GM21526 (cell line): ENCODE measurements around the gene DKC1.

Experiments used
- ATAC-seq: cut with Tn5 transposase; IDR thresholded peaks from one replicate; pipeline ENCODE4 v1.9.1; 2021; ENCODE audit warnings: moderate library complexity; ENCODE audit not compliant: unreplicated experiment, low FRiP score

Gene DKC1

DNA sequence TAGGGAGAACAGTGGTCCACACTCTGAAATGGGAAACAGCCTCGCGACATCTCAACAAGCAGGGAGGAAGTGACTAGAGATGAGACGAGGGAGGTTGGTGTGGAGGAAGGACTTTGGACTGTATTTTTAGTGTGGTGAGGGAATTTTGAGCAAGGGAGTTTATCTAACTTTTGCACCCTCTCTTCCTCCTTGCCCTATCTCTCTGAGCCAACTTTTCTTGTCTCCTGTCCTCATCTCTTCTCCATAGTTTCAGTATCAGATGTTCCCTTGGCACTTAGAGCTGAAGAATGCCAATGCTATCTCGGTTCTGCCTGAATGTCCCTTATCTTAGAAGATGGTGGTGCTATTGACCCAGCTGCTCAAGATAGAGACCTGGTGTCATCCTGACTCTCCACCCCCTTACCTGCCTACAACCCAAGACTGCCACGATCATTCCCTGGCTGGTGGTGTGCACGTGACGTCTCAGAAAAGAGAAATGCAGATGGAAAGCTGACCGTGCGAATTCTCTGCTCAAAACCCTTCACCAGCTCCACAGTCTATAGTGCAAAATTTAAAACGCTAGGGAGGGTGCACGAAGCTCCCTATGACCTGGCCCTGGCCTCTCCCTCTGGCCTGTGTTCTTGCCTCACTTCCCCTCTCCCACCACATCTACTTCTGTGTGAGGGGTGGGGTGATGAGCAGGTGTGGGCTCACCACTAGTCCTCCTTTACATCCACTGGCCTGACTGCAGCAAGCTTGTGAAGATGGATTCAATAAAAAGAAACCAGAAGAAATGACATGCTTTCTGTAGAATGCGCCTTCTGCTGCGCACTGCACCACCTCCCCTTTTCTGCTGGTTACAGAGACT lies 21.7 kb downstream of the DKC1 start:
- ATAC-seq = no peak

DNA sequence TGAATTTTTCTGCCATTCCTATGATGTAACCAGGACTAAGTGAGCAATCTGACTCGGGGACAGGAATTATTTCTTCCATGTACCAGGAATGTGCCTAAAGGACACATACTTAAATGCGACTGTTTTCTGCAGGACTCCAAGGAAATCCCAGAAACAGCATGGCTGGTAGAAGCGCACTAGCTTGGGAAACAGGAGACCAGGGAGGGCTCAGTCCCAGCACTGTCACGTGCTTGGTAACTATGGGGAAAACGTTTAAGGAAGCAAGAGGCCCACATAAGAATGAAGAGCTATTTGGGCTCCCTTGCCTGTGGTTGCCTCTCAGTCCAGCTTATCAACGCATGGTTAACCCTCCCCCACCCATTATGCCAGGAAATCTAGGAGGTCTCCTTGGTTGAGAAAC lies 23.1 kb downstream of the DKC1 start:
- ATAC-seq = no peak

DNA sequence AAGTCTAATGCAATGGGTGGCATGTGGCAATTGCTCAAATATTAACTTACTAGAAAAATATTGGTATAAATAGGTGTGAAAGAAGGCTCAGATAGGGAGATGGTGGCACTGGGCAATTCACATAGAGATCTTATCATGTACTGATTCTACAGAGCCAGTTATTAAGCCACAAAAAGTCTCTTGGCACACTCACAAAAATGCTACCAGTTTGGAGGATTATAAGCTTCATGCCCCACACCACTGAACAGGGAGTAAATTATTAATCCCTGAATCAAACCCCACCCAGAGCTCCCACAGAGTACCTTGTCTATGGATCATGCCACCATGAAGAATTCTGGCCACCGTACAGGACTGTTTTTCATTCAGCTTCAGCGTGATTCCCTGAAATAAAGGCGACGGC lies 28.8 kb downstream of the DKC1 start:
- ATAC-seq = no peak

DNA sequence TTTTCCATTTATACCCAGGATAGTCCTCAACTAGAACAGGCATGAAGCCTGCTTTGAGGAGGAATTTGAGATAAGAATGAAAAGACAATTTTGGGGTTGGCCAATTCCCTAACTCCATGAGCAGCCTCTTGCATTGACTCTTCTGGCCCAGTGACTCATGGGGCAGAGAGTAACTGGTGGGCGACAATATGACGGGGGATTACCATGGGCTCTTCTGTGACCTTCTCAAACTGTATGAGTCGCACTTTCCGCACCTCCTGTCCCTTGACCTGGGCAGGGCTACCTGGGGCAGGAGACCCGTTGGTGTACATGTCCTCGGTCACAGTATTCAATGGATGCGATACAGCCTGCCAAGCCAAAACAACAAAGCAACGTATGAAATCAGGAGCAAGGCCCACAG lies 29.3 kb downstream of the DKC1 start:
- ATAC-seq = no peak

DNA sequence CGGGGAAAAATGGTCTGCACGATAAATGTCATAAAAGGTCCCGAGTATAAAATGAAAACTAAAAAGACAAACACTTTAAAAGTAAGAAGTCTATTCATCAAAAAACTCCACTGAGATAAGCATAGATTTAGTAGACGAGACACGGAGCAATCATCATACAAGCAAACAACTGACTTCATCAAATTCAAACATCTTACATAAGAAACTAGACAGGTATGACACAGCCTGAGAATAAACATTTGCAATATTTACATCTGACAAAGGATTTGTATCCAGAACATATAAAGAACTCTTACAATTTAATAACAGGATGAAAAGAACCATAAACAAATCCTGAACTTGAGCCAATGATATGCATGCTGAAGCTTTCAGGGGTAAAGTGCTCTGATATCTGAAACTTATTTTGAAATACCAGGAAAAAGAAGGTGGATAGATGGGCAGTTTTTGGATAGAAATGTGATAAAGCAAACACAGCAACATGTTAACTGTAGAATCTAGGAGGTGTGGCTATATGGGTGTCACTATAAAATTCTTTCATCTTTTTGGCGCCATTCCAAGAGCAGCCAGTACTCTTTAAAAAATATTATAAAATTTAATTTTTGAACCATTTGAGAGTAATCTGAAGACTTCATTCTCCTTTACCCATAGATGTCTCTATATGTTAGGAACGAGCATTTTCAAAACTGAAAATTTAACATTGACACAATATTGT lies 30.6 kb downstream of the DKC1 start:
- no peak for ATAC-seq

DNA sequence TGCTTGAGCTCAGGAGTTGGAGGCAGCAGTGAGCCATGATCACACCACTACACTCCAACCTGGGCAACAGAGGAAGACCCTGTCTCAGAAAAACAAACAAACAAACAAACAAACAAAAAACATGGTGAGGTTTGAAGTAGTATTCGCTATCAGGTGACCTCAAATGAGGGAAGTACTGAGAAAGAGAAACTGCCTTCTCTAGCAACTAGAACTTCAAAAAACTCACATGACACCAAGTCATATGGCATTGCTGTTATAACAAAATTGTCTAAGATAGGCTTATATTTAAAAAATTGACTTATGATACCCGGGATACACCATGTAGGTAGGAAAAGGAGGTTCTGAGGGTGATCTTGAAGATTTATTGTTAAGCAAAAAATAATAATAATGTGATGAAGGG lies 32.4 kb downstream of the DKC1 start:
- ATAC-seq = no peak

DNA sequence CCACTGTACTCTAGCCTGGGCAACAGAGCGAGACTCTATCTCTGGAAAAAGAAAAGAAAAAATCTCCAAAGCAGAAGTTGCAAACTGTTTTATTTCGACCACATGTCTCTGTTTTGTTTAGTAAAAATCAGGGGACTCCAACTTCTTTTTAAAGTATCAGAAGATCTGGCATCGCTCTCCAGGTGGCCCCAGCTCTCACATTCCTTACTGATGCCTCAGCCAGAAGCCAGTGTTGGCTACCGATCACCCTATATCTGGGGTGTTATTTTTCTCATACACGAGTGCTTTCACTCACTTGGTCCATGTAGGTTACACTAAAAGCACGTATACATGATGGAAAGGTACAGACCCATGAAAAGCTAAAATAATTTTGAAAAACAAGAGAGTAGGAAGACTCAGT lies 34.3 kb downstream of the DKC1 start:
- no peak for ATAC-seq

DNA sequence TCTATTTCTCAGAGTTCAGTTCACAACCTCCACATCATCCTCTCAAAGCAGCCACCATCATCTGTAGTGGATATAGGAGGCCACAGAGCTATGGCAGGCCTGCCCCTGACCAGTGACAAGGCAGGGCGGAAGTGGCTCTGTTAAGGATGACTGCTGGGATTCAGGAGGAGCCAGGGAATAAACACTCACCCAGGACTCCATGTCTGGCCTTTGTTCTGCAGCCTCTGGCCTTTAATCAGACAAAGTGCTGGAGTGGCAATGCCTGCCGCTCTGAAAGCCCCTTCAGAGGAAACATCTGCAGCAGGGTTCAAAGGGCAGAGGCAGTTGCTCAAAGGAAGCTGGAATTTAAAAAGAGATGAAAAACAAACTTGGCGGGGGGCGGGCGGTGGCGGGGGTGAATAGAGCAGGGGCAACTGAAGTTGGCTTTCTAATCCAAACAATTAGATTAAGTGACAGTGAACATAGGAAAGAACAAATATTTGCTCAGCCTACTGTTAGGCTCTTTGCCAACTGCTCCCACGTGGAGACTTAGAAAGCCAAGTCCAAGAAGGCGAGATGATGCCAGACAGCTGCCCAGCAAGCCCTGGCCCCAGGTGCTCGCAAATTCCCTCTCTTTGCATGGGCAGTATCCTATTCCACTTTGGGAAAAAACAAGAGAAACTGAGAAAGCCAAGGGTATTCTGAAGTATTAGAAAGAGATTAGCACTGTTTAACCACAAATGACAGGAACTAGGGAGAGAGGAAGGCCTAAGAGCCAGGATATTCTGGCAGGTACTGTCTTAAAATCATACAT lies 37.1 kb downstream of the DKC1 start:
- no peak for ATAC-seq

DNA sequence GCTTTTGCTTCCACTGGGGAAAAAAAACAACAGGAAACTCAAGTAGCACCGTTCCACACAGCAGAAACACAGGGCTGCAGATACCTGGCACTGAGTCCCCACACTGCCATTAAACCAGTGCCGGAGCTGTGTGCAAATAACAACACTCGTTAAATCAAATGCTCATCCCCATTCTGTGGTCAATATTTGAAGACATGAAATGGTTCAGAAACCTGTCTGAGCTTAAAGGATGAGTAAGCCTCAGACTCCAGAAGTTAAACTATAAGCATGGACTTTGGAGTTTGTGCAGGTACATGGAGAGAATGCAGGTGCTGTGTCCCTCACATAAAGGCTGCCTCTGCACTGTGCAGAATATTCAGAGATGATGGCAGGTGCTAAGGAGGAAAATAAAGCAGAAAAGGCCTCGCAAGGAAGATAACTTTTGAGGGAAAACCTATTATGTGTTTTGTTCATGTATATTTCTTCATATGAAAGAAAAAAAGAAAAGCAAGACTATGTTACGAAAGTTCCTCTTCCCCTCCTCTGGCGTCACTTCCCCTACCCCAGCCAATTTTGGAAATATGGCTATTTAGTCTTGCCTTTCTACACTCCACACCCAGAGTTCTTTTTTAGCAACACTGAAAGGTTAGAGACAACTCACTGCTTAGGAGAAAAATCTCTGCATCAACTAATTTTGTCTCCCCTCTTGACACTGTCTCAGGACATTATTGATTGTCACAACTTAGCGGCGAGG lies 38.0 kb downstream of the DKC1 start:
- no peak for ATAC-seq

DNA sequence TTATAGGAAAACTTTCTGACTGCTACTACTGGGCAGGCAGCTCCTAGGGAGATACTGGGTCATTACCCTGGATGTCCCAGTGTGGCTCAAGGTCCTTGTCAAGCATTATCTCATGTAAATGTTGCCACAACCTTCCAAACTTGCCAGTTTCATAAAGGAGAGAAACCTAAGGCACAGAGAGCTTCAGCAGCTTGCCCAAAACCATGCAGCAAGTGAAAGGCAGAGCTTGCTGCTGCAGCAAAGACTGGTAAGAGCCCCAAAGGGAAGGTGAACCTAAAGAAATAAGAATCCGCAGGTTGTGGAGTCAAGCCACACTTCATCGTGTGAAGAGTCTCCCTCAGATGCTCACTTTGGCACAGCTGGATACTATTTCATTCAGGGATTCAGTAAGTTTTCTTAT lies 40.3 kb downstream of the DKC1 start:
- no peak for ATAC-seq

DNA sequence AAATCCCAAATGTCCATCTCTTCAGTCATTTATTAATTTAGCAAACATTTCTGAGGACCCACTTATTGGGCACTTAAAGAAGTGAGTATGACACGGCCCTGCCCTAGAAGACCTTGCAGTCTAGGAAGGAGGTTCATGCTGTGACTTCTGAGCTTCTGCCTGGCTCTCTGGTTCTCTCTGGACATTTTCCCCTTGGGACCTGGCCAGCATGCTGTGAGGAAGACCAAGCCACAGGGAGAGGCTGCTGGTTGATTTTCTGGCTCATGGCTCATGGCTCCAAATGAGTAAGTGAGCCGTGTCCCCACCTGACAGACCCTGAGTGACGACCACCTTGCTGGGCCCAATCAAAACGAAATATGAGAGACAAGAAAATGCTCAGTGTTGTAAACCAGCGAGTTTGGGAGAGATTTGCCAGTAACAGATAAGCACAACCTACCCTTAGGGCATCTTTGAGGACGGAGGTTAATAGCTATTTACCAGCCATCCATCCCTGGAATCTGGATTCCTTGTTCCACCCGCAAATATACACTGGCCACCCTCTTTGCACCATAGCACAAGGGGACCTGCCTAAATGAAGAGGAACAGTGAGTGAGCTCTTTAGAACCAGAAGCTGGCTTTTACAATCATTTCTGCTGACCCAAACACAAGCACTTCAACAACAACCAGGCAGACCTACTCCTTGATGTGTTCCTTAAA lies 41.7 kb downstream of the DKC1 start:
- ATAC-seq = no peak

DNA sequence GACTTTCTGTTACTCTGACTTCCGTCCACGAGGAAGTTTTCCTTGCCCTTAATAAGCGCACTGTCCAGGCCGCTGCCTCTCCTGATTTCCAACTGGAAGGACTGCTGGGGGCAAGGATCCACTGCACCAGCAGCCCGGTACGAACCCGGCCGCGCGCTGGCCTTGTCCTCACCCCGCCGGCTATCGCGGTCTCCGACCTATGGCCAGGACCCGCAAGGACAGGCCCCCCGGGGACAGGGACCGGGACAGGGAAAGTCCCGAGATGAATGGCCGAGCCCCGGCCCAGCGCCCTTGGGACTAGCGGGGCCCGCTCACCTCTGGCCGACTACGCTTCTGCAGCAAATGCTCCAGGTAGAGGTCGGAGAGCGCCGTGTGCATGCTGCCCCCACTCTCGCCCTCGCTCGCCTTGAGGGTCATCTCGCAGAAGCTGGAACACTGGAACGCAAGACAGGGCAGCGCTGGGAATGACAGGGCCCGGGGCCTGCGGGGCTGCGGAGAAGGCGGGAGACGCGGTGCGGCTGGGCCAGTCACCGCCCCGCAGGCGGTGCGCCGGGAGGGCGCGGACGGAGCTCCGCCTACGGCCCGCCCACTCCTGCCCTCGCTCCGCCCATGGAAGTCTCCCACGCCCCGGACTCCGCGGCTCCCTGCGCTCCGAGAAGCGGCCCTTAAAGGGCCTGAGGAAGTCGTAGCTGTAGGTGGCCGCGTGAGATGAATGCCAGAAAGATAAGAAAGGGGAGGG lies 42.5 kb downstream of the DKC1 start, which contains the start of gene MPP1:
MPP1 (minus strand) TSS at position 529 of the 739 bp plus-strand sequence; CDS start at position 417, 112 bp downstream.
- peak; percentile 91 for ATAC-seq

DNA sequence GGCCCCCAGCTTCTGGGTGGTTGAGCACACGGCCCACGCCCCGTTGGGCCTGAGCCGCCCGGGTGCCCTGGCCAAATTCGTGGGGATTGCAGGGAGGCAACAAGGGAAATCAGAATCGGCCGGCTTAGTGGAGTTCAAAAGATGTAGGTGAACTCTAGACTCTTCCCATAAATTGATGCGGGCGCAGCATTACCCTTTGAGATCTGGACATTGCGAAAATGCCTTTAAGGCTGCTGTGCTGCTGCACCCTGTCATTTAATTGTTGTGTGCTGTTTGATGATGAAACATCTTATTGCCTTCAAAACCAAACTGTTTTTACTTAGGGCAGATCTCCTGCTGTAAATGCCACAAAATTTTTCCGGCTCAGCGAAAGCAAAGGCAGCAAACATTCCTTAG lies 43.0 kb downstream of the DKC1 start:
- no peak for ATAC-seq

DNA sequence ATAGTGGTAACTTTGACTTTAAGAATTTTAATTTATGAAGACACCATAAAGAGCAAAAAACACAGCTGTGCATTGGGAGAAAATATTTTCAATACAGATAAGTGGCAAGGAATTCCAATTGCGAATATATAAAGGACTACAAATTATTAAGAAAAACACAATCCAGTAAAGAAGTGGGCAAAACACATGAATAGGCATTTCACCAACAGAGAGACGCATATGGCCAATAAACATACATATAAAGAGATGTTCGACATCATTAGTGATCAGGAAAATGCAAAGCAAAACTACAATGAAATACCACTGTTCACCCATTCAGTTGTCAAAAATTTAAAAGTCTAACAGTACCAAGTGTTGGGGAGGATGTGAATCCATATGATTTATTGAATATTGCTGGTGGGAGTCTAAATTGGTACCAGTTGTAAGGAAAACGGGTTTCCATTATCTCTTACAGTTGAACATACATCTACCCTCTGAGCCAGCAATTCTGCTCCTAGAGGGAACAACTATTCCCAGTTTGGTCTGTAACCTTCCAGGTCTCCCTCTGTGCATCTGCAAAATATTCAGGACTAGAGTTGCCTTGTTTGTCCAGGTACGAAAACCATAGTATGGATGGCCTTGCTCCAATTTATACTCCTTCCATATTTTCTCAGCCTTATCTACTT lies 44.3 kb downstream of the DKC1 start:
- no peak for ATAC-seq

DNA sequence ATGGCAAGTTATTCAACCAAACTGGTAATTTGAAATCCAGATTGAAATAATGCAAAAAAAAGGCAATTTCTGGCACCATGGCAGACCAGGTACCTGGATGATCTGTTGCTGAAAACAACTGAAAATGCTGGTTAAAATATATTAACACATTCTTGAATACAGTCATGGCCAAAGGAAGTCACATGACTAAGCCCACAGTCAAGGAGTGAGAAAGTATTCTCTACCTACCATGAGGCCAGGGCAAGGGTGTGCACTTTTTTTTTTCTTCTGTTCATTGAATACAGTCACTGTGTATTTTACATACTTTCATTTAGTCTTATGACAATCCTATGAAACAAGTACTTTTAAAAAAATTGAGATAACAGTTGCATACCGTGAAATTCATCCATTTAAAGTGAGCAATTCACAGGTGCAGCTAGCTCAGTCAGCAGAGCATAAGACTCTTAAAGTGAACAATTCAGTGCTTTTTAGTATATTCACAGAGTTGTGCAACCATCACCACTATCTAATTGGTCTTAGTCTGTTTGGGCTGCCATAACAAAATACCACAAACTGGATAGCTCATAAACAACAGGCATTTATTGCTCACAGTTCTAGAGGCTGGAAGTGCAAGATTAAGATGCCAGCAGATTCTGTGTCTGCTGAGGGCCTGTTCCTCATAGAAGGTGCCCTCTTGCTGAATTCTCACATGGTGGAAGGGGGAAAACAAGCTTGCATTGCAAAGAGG lies 47.4 kb downstream of the DKC1 start:
- ATAC-seq = no peak

DNA sequence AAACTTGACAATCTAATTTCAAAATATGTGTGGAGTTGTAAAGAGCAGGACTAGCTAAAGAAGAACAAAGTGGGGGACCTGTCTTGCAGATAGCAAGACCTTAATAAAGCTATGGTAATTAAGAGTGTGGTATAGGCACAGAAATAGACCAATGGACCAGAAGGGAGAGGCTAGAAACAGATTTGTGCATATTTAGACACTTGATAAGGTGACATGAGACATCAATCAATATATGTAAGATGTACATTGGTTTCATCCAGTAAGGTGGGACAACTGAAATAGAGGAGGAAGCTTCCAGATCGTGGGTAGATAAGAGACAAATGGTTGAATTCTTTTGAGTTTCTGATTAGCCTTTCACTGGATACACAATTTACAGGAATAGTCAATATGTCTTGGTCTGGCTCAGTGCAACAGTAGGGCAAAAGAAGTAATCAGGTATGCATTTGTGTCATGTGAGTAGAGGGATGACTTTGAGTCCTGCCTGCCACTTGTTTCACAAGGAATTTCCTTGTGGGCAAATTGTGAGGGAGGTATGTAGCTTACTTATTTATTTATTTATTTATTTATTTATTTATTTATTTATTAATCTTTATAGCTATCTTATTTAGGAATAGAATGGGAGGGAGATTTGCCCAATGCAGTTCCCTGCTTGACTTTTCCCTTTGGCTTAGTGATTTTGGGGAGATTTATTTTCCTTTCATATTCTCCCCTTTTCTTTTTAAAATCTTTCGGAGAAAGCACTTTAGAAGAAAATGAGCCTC lies 49.9 kb downstream of the DKC1 start:
- ATAC-seq = no peak

DNA sequence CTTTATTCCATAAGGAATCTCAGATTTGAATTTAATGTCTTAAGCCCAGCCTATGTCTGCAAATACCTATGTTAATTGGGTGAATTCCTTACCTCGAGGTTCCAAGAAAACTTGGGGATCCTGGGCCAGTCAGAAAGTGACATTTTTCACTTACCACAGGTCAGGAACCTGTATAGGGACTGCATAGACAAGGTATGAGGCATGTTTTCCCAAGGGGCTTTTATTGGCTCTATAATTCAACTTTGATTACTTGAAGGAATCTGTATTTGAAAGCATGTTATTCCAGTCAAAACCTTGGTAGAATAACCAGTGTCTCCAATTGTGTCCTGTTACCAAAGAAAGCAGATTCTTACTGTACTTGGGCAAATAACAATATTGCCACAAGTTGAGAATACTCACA lies 51.1 kb downstream of the DKC1 start:
- no peak for ATAC-seq
